Osteoblast (primary cell): Measurements from ENCODE around the gene GALNT10. TPM values are rescaled to one million over a fixed set of nuclear protein-coding genes. Genes with fewer than 3 reads are reported as not detected.

ENCODE experiments used
- DNase-seq: peaks from one replicate; pipeline ENCODE4 v3.0.0; 2011; ENCODE audit warnings: low spot score, mixed read lengths; ENCODE audit not compliant: insufficient read length; ENCODE audit errors: missing footprints
- H2AFZ ChIP-seq: 2 replicates; pipeline ENCODE4 v1.6.0; 2011; ENCODE audit warnings: mild to moderate bottlenecking, low read length
- H3K27ac ChIP-seq: 2 replicates; pipeline ENCODE4 v1.5.1; 2011; ENCODE audit warnings: mild to moderate bottlenecking, low read depth, low read length, moderate library complexity
- H3K27me3 ChIP-seq: 2 replicates; pipeline ENCODE4 v1.6.0; 2012; ENCODE audit warnings: mild to moderate bottlenecking, control low read depth, inconsistent platforms, low read length, moderate library complexity; ENCODE audit not compliant: insufficient read depth
- H3K36me3 ChIP-seq: 2 replicates; pipeline ENCODE4 v1.5.1; 2011; ENCODE audit warnings: mild to moderate bottlenecking, low read length, control low read depth, moderate library complexity; ENCODE audit not compliant: insufficient read depth
- H3K4me1 ChIP-seq: 2 replicates; pipeline ENCODE4 v1.5.1; 2011; ENCODE audit warnings: mild to moderate bottlenecking, low read length, control low read depth, moderate library complexity; ENCODE audit not compliant: insufficient read depth
- H3K4me2 ChIP-seq: 2 replicates; pipeline ENCODE4 v1.6.0; 2011; ENCODE audit warnings: mild to moderate bottlenecking, low read length; ENCODE audit not compliant: insufficient read depth
- H3K4me3 ChIP-seq: fragments of 200-600 bp; sonication (generic); 3 replicates; pipeline ENCODE4 v1.5.1; 2012; ENCODE audit warnings: mild to moderate bottlenecking, low read length, inconsistent platforms; ENCODE audit not compliant: insufficient read depth
- H3K79me2 ChIP-seq: 2 replicates; pipeline ENCODE4 v1.6.0; 2012; ENCODE audit warnings: mild to moderate bottlenecking, low read length, control low read depth, inconsistent platforms; ENCODE audit not compliant: insufficient read depth
- H3K9me3 ChIP-seq: 2 replicates; pipeline ENCODE4 v1.5.1; 2011; ENCODE audit warnings: low read depth, low read length, control low read depth
- H4K20me1 ChIP-seq: 2 replicates; pipeline ENCODE4 v1.6.0; 2012; ENCODE audit warnings: mild to moderate bottlenecking, low read length, control low read depth; ENCODE audit not compliant: insufficient read depth
- CTCF ChIP-seq: IDR thresholded peaks from 2 replicates; pipeline ENCODE4 v1.5.1; 2011; ENCODE audit warnings: mild to moderate bottlenecking, low read depth, low read length, moderate library complexity; ENCODE audit errors: extremely low read depth
- total RNA-seq: library from RNA; depleted of rRNA; stranded (reverse); fragments of >200 nt; gene quantifications from 2 replicates; pipeline ENCODE4 v1.2.3, GENCODE V29; 2012

Gene GALNT10
- total RNA-seq, 1 donor: 62.2 TPM

DNA sequence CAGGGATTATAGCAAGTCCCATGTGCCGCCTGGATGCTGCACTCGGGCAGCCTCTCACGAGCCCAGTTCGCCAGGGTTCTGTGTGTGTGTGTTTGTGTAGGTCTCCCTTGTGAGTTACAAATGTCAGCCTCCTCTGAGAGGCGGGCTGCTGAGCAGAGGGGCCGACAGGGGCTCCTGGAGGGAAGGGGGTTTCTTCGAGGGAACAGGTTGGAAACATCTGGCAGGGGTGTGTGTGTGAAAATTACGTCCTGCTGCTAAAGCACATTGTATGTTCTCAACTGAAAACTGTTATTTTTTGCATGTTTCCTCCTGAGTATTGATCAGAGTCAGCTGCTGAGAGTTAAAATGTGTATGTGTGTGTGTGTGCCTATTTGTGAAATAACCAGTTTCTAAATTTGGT, 9.7 kb downstream of the GALNT10 start:
- Histone ChIP-seq H3K36me3 (peaks cover 13% of the 10 kb centered on the region), H3K27ac (no peak overlapping the region), H3K4me3 (no peak overlapping the region), H3K4me2 (no peak overlapping the region), H3K4me1 (peaks cover 31% of the 10 kb centered on the region), H2AFZ (no peak overlapping the region), H4K20me1 (peaks cover 30% of the 10 kb centered on the region), H3K79me2 (peaks cover 57% of the 10 kb centered on the region), H3K27me3 (no peaks in the 10 kb centered on the region), H3K9me3 (no peaks in the 10 kb centered on the region)
- TF ChIP-seq CTCF: no peak
- no peak for DNase-seq

GRCh38 chr5:154201108-154201769, 10.7 kb downstream of the GALNT10 start:
- peaks cover 31% of the 10 kb centered on the region for H3K4me1 ChIP-seq
- DNase-seq: no peak
- H2AFZ ChIP-seq: no peak overlapping the region
- no peaks in the 10 kb centered on the region for H3K27me3 ChIP-seq
- no peak for TF ChIP-seq CTCF
- H3K4me3 ChIP-seq: no peak overlapping the region
- H3K79me2 ChIP-seq: peaks cover 63% of the 10 kb centered on the region
- no peaks in the 10 kb centered on the region for H3K9me3 ChIP-seq
- H3K27ac ChIP-seq: no peak overlapping the region
- H3K4me2 ChIP-seq: no peak overlapping the region
- peaks cover 30% of the 10 kb centered on the region for H4K20me1 ChIP-seq
- peaks cover 18% of the 10 kb centered on the region for H3K36me3 ChIP-seq

GRCh38 chr5:154202379-154203260, 12.1 kb downstream of the GALNT10 start:
- TF ChIP-seq CTCF: no peak
- DNase-seq: no peak
- H3K4me1 ChIP-seq: peaks cover 22% of the 10 kb centered on the region

More at GRCh38 chr5:154202379-154203260, 12.1 kb downstream of the GALNT10 start:
- peaks cover 33% of the 10 kb centered on the region for H4K20me1 ChIP-seq
- no peak overlapping the region for H3K27ac ChIP-seq
- peaks cover 71% of the 10 kb centered on the region for H3K79me2 ChIP-seq
- no peak overlapping the region for H3K4me2 ChIP-seq
- H2AFZ ChIP-seq: no peak overlapping the region
- no peaks in the 10 kb centered on the region for H3K27me3 ChIP-seq
- H3K36me3 ChIP-seq: peaks cover 18% of the 10 kb centered on the region
- H3K4me3 ChIP-seq: no peak overlapping the region
- no peaks in the 10 kb centered on the region for H3K9me3 ChIP-seq
